ENCODE measurements around the gene MCRIP2.

- TF ChIP-seq CTCF (IDR thresholded peaks at IDR 0.05), result no peak
- TF ChIP-seq POLR2A (IDR thresholded peaks at IDR 0.05), result no peak
Measured at GRCh38 chr16:621526-622105, 20.0 kb upstream of the MCRIP2 start.
